ENCODE data around the gene PLXNB2.

GRCh38 chr22:50305923-50306566, 1.4 kb downstream of the PLXNB2 start:
- TF ChIP-seq OSR1 (CRISPR knock-in tag; IDR thresholded peaks at IDR 0.05): no peak
- no peak for TF ChIP-seq CREB5 (CRISPR knock-in tag; IDR thresholded peaks at IDR 0.05; ENCODE audit: low read depth)
- no peak for TF ChIP-seq GLIS3 (CRISPR knock-in tag; IDR thresholded peaks at IDR 0.05)
- TF ChIP-seq TOX (CRISPR knock-in tag; IDR thresholded peaks at IDR 0.05; ENCODE audit: borderline replicate concordance): no peak
- no peak for TF ChIP-seq ZNF8 (CRISPR knock-in tag; IDR thresholded peaks at IDR 0.05)
